HG03571 (cell line): Measurements from ENCODE around the gene CAP2.

ENCODE experiments used
- ATAC-seq: cut with Tn5 transposase; IDR thresholded peaks from one replicate; pipeline ENCODE4 v1.9.1; 2021; ENCODE audit not compliant: unreplicated experiment

The CAP2 gene

DNA sequence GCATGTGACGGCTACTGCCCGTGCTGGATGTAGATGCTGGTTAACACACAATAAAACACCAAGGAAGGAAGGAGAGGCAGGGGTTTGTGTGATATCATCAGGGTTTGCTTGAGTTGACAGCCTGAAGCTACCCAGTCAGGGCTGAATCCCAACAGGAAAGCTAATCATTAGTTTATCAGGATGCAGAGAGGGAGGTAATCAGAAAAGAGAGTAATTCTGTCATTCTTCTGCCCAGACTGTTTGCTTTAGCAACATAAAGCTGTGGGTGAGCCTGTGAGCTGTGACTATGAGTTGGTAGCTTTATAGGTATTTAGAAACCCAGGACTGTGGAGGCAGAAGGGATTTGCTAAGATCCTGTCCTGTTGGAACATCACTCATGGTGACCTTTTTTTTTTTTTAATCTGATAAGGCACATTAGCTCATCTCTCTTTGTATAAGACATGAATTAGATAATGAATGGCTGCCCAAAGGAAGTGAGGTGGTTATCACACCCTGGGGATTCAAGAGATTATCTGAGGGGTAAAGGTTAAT lies 79.3 kb downstream of the CAP2 start:
- ATAC-seq, result no peak

DNA sequence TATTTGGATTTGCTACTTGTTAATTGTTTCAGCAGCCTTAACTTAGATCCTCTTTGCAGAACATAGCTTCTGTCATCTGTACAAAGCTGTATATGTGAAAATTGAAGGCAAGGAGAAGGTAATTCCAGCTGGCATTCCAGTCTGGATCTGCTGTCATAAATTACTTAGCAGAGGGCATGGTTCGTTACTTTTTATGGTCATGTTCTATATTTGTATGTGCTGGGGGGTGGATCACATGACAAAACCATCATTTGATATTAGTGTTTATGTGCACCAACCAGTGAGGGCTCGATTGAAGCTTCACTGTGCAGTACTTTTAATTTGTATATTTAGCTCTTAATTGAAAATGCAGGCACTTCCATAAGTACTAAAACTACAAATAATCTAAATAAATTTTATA lies 80.2 kb downstream of the CAP2 start:
- no peak for ATAC-seq

DNA sequence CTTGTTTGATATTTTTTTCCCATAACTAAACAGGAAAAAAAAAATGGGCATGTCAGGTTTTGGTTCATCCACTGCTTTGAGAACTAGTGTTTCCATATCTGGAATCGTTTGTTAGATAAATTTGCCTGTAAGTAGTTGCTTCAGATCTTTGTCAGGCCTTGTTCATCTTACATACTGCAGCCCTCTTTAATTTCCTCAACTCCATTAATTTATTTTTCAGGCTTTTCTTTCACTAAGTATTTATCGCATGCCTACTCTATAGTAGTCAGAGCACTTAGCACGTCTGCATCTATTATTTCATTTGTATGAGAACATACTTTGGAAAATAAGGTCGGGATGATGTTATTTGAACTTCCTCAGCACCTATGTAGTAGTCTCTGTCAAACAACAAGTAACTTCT lies 80.9 kb downstream of the CAP2 start:
- no peak for ATAC-seq

DNA sequence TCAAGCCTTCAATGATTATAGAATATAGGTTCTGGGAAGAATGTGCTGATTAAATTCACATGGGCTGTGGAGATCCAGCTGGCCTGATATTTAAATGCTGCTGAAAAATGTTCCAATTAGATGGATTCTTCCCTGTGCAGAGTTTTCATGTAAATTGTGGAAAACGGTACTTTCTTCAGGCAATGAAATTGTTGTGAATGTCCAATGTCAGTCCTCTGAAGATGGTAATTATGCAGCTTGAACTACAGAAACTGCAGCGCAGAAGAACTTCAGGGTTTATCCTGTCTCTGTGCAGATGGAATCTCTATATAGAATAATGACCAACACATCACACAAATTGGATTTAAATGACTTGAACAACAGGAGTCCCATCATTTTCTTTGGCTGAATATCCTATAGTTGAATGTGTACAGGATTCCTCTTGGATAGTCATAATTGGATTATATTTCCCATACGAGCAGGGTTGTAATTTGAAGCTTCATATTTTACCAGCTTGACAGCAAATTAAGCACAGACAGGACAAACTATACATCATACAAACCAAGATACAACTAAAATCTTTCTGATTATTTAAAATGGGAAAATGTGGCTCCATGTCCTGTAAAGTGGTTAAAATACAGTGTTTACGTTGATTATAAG lies 82.3 kb downstream of the CAP2 start:
- ATAC-seq, result no peak

DNA sequence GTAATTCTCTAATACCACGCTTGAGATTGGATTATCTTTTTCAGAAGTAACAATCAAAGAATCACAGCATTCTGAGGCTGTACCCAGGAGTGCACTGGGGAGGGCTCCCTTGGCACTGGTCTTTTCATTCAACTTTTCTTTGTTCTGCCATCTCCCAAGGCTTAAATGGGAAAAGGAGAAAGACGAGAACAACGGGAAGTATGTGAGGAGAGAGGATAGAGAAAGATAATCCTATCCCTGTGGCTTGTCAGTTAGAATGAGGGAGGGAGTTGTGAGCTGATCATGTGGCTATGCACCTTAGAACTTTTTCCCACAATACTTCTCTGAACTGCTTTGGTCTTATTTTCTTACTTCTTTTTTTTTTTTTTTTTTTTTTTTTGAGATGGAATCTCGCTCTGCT lies 83.1 kb downstream of the CAP2 start:
- ATAC-seq, result no peak

DNA sequence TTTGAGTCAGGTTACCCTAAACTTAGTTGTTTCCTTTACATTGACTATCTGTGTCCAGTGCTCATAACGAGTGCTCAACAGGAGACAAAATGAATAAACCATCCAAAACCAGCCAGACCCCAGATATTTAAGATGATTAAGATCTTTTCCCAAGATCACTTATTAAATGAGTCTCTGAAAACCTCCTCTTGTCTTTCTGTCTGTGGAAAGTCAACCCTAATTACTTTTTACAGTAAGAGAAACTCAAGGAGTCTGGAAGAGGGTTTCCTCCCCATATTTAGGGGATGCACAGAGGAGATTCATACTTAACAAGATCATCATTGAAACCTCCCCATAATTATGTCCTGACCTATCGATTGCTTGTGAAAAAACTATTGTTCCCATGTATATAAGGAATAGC lies 84.0 kb downstream of the CAP2 start:
- ATAC-seq, result no peak

DNA sequence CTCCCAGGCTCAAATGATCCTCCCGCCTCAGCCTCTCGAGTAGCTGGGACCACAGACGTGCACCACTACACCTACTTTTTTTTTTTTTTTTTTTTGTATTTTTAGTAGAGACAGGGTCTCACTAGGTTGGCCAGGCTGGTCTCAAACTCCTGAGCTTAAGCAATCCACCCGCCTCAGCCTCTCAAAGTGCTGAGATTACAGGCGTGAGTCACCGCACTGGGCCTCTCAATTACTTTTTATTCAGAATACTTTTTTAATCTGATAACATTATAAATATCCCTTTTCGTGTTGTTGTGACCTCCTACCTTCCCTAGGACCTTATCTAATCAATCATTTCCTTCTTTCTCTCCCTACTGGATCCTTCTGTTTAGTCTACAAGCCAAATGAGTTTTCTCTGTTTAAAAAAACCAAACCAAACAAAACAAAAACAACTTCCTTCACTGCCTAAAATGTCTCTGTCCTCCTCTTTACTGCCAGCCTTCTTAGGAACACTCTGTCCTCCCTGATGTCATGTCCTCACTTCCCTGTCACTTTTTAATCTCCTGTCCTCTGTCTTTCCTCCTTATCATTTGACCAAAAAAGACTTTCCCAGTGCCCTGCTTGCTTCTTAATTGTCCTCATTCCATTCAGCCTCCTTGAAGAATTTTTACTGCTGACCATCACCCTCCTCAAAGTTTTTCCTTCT lies 85.0 kb downstream of the CAP2 start:
- ATAC-seq, result no peak

DNA sequence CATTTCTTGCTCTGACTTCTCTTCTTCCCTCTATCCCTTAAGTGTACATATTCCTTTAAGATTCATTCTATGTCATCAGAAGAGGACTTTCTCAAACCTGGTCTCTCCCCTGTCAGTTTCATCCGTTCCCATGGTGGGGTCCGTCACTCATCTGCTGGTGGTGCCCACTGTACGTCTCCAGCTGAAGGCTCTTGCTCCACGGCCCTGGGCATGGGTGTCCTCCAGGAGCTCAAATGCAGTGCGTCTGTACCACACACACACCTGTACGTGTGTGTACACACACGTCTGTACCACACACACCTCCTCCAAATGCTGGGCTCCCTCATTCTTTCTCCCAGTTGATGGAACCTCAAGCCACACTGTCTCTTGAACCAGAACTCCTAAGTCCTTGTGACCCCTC lies 85.6 kb downstream of the CAP2 start:
- ATAC-seq, result no peak

DNA sequence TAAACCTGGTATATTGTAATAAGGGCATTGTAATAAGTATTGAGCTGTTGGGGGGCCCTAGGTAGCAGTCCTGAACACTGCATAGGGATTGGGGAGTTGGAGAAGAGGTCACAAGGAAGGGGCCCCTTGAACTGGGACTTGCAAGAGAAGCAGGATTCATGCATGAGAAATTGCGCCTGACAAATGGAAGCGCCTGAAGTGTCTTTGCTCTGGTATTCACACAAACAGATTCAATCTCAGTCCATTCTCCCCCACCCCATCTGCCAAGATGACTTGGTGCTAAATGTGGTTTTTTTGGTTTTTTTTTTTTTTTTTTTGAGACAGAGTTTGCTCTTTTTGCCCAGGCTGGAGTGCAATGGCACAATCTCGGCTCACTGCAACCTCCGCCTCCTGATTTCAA lies 87.1 kb downstream of the CAP2 start:
- ATAC-seq, result no peak

DNA sequence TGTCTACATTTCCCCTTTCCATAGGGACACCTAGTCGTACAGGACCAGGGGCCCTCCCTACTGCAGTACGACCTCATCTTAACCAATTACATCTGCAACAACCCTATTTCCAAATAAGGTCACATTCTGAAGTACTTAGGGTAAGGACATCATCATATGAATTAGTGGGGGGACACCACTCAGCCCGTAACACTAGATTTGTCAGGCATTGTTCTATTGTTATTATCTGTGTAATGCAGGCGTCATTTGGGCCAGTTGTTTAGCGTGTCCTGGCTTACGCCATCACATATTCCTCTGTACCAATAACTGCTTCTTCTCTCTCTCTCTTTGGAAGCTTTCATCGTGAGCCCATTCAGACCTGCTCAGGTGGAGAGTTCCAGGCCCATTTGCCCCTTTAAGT lies 89.3 kb downstream of the CAP2 start:
- ATAC-seq, result no peak

DNA sequence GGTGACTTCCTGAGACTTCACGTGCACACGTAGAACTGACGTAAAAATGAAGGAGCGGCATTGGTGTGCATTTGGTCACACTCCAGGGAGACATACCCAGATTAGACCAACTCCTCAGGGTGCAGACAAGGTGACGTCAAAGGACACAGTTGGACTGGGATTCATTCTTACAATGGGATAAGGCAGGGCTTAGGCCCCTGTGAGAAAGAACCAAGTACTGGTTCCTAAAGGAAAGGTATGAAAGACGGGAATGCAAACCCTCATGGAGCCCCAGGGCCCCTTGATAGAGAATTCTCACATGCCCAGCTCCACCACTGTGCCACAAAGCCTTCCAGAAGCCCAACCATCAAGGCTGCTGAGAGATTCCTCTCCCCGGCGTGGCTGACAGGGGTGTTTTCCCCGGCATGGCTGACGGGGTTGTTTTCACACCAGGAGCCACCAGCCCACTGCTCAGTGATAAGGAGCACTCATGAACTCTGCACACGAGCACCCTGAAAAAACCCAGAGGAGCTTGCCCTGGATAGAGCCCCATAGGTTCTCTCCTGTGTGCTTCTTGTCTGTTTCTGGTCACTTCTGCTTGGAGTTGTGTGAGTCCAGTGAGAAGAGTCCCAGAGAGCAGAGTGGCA lies 90.1 kb downstream of the CAP2 start:
- no peak for ATAC-seq

DNA sequence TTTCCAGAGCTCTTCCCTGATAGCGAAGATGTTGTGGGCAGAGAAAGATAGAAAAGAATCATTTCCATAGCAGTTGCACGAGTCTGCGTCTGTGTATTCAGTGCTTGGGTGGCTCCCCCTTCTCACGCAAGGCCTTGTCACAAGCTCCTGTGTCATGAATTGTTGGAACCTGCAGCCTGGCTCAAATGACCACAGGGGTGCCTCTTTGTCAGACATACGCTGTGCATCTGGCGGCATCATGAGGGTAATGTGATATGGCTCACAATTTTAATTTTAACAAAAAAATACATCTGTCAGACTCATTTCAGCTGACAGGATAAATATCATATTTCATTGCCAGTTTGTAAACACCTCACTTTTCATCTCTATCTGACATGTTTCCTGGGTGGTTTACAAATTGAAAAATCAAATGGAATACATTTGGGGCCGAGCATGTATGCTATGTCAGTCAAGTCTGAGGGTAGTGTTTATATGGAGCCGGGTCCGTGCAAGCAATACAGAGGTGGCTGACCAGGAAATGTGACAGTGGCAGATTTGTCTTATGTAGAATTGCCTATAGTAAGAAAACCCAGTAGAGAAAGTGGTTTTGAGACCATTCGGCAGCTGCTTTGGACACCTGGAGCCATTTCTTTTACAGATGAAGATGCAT lies 90.9 kb downstream of the CAP2 start:
- ATAC-seq, result no peak

DNA sequence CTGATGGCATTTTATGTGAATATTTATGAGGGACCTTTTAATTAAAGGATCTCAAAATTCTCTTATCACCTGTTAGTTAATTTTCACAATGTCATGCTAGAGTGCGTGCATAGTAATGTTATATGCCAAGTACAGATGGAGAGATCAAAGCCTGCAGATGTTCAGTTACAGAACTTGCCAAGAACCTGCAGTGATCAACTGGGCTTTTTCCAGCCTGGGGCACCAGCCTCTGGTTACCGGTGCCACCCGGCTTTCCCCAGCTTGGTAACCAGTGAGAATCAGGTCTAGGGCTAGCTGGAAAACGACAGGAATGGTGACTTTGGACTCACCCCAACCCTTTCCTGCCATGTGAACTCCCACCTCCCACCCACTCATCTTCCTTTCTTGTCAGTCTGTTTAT lies 91.8 kb downstream of the CAP2 start:
- no peak for ATAC-seq

DNA sequence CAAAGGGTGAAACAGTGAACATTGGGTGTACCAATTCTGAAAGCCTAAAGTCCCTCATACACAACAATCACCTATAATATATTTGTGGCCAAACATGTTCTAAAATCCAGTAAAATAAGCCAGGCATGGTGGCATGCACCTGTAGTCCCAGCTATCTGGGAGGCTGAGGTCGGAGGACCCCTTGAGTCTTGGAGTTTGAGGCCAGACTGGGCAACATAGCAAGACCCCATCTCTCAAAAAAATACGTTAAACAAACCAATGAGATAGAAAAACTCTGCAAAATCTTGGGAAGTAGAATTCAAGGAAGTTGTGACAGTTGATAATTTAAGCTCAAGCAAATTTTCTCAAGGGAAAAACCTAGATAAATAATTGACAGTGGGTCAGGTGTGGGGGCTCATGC lies 92.6 kb downstream of the CAP2 start:
- ATAC-seq, result no peak

DNA sequence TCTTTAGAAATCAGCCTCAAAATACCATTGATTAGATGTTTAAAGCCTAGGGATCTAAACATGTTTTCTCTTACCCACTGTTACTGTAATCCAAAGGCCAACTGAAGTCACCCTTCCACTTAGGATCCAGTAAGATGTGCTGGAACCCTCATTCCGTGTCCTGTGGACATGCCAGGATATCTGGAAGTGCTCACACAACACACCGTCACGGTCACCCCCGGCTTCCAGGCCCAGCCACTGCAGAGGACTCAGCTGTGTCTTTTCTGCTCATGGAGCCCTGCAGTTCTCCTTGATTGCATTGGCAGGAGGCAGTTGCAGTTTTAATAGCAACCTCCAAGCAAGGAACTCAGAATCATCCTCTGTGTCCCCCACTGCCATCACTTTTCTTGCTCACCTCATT lies 93.3 kb downstream of the CAP2 start:
- no peak for ATAC-seq

DNA sequence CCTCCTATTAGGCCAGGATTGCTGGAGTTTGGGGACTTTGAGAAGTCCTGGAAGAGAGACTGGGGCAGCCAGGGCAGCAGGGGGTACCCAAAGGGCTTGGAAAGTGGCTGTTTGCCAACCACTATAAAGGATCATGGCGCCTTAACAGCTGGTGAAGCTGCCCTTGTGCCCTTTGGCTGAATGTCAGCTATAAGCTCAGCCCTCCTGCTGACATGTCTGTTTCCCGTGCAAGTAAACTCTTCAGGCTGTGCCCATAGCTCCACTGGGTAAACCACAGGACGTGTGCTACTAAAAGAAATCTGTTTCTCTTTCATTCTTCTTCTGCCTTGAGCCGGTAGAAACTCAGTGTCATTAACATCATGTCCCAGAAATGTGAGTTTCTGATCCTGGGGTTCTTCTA lies 97.3 kb downstream of the CAP2 start:
- ATAC-seq, result no peak

DNA sequence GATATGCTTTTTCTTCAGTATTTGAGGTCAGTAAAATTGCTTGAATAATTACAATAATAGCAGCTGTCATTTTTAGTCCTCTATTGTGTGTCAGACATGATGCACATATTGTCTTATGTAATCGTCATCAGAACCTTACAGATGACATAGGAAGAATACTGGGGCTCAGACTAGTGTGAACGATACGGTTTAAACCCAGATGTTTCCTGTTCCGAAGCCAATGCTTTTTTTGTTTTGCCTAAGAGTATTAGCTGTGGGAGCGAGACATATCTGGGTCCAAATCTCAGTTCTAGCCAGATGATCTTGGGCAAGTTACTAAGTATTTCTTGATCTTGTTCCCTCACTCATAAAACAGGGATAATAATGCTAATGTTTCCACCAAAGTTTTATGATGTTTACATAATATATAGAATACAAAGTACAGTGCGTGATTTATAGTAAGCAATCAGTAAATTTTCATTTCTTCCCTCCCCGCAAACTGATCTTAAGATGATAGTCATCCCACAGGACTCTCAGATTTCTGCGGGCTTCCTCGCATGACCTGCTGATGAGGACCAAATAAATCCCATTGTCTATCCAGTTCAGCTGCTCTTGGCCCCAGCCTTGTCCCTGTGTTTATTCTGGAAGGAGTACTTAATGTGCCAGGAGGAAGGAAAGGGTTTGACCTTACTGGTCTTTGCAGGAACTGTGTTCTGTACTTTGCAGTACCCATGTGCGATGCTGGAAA lies 98.2 kb downstream of the CAP2 start:
- ATAC-seq, result no peak

DNA sequence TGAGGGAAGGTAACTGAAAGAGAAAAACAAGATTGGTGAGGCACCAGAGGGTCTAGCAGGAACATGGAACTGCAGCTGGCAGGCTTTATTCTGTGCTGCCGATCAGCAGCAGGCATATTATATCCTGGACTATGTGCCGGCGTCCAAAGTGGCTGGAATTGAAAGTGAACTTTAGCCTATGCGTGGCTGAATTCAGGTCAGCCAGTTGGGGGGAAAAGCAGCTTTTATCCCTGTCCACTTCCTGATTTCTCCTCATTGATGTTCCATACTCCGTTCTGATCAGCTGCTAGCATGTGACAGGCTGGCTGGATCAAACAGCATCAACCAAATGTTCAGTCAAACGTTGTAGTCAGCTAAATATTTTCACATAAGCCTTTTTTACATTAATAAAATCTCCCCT lies 99.0 kb downstream of the CAP2 start:
- ATAC-seq, result no peak

DNA sequence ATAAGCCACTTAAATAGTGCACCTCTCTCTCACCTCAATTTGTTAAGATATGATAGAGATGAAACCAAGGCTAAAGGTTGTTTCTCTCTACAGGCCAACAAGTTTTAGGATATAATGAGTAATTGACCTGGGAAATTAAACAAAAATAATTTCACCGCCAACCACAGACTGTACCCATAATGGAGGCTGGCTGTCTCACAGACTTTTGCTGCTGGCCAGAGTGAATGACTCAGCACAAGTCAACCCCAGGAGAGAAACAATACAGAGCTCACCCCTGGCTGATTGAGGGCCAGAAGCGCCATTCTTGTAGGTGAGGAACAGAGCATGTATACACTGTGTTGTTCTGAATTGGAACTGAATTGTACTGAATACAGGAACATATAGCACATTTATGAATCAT lies 99.9 kb downstream of the CAP2 start:
- ATAC-seq, result no peak

DNA sequence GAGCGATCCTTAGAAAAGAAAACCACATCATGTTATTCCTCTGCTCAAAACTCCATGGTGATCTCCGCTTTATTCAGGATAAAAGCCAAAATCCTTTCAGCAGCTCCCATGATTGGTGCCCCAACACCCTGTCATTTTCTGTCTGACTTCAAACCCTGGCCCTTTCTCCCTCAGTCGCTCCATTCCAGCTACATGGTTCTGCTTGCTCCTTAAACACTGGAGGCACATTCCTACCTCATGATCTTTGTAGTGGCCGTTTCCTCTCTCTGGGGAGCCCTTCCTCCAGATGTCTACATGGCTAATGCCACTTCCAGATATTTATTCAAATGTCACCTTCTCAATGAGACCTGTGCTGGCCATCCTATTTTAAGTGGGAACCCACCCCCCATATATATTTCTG lies 100.8 kb downstream of the CAP2 start:
- ATAC-seq, result no peak

DNA sequence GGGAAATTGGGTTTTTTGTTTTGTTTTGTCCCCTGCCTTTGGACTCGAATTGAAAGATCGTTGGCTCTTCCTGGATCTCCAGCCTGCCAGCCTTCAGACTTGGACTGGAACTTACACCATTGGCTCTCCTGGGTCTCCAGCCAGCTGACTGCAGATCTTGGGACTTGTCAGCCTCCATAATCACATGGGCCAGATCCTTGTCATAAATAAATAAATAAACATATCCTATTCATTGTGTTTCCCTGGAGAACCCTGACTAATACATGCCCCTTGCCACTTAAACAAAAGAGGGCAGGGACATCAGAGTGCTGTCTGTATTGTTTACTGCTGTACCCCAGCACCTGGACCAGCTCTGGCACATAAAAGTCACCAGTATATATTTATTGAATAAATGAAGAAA lies 101.5 kb downstream of the CAP2 start:
- ATAC-seq, result no peak
